ENCODE data around the gene CCDC88C.

DNA sequence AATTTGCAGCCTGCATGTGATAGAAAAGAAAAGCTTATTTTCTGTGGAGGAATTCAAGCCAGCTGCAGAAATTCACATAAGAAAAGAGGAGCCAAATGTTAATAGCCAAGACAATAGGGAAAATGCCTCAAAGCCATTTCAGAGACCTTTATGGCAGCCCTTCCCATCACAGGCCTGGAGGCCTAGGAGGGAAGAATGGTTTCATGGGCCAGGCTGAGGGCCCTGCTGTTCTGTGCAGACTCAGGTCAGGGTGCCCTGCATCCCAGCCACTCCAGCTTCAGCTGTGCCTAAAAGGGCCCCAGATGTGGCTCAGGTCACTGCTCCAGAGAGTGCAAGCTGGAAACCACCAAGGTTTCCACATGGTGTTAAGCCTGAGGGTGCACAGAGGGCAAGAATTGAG, 21.2 kb upstream of the CCDC88C start:
- no peak for TF ChIP-seq POLR2A (IDR thresholded peaks at IDR 0.05)
- TF ChIP-seq, protein P1, sequence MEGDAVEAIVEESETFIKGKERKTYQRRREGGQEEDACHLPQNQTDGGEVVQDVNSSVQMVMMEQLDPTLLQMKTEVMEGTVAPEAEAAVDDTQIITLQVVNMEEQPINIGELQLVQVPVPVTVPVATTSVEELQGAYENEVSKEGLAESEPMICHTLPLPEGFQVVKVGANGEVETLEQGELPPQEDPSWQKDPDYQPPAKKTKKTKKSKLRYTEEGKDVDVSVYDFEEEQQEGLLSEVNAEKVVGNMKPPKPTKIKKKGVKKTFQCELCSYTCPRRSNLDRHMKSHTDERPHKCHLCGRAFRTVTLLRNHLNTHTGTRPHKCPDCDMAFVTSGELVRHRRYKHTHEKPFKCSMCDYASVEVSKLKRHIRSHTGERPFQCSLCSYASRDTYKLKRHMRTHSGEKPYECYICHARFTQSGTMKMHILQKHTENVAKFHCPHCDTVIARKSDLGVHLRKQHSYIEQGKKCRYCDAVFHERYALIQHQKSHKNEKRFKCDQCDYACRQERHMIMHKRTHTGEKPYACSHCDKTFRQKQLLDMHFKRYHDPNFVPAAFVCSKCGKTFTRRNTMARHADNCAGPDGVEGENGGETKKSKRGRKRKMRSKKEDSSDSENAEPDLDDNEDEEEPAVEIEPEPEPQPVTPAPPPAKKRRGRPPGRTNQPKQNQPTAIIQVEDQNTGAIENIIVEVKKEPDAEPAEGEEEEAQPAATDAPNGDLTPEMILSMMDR (IDR thresholded peaks at IDR 0.05 in 4 of 5, conservative IDR thresholded peaks at IDR 0.05 in 1 of 5) = no peak
